Activated CD8-positive, alpha-beta memory T cell treated with anti-CD3 and anti-CD28 coated beads, Interleukin-2, amount 50 U/mL, for 48 hours (primary cell): ENCODE data around the gene RIPOR2.
"Not testable (repeated sequence)": the region's sequence is repeated elsewhere in the genome, so short reads cannot be mapped to it uniquely, and the experiment has no call there.

Experiments
- DNase-seq: peaks from one replicate; pipeline ENCODE4 v3.0.0-alpha.2; 2020

Gene RIPOR2

DNA sequence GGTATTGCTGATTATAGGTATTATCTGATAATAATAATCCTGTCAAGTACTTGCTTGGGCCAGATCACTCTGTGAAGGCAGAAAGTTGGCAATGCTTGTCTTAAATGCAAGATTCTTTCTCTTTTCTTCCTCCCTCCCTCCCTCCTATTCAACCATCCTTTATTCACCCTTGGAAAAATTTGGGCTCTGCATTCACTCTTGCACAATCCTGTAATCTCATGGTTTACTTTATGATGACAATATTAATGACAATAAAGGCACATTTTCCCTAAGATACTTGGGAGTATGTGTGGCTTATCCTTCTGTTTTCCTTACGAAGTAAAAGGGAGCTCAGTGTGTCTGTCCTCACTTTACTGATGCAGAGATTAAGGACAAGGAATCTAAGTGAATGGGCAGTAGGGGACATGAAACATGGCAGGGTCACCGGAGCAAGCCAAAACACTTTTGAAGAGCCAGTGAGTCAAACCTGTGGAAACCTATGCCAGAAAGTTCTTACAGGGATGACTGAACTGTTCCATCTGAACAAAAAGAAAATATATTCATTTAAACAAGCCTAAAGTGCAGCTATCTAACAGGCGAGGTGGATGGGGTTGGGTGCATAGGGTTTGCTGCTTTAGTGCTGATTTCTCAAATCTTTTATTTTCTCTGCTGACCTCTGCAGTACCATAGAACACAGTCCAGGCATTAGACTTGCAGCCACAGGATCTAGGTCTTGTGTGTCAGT lies 14.6 kb upstream of the RIPOR2 start:
- DNase-seq = no peak

DNA sequence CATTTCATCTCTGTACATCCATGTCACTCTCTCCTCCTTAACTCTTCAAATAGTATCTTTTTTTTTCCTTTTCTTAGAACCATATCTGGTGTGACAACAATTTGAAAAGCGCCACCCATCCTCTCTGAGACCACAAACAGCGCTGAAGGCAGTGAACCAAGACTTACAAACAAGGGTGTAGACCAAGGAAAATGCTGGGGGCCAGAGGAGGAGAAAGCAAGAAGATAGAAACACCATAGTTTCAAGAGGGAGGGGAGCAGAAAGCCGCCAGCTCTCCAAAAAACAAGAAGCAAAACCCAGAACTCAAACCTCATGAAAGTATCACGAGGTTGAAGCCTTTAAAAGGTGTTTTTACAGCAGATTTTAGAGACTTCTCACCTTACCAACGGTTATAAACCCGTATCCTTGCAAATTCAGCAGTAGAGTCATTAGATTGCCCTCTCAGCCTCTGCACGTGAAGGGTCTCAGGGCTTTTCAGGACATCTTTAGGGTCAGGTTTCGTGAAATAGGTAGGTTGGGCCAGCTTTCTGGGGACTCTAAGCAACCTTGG lies 13.3 kb upstream of the RIPOR2 start:
- no peak for DNase-seq

DNA sequence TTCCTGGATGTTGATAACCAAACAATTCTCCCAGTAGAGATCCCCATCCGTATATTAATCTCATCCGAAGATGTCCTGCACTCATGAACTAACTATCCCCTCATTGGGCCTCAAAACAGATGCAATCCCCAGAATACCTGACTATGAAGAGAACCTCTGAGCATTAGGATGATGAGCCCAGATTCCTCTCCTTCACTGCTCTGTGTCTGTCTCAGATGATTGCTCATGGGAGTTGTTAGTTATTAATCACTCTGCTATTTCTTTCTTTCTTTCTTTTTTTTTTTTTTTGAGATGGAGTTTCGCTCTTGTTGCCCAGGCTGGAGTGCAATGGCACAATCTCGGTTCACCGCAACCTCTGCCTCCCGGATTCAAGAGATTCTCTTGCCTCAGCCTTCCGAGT lies 12.5 kb upstream of the RIPOR2 start:
- not testable (repeated sequence) for DNase-seq

DNA sequence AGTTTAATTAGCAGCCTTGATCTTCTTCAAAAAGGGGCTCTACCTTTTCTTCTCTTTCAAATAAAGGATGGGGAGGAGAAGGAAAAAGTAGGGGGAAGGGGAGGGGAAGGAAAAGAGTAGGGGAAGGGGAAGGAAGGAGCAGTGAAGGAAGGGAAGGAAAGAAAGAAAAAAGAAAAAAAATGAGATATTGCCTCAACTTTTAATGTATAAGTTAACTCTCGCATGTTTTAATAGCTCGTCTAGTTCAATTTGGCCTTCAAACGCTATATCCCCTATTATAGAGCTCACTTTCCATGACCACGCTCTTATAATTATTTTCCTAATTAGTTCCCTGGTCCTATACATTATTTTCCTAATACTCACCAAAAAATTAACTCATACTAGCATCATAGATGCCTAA lies 11.9 kb upstream of the RIPOR2 start:
- DNase-seq = no peak

DNA sequence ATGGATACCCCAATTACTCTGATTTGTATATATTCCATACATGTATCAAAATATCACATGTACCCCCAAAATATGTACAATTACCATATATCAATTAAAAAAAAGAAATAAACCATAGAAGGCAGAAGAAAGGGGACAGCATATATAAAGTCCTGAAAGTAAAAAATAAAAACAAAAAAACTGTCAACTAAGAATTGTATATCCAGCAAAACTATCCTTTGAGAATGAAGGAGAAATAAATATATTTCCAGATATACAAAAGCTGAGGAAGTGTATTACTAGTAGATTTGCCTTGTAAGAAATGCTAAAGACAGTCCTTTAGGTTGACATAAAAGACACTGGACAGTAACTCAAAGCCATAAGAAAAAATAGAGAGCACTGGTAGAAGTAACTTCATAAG lies 9.3 kb upstream of the RIPOR2 start:
- no peak for DNase-seq

DNA sequence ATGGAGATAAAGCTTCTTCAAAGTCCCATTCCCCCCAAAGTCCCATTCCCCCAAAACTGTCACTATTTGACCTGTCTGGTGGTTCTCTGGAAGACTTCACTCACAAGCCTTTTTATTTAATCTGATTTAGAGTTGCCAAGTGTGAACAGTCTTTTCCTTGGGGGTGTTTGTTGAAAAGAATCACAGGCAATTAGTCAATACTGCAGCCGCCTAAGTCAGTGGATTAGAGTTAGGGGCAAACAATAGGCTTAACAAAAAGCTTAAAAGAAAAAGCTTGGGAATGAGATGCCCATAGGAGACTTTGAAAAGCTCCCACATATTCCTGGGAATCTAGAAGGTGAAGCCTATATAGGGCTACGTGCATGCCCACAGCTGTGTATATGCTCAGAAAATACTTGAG lies 8.0 kb upstream of the RIPOR2 start:
- no peak for DNase-seq

DNA sequence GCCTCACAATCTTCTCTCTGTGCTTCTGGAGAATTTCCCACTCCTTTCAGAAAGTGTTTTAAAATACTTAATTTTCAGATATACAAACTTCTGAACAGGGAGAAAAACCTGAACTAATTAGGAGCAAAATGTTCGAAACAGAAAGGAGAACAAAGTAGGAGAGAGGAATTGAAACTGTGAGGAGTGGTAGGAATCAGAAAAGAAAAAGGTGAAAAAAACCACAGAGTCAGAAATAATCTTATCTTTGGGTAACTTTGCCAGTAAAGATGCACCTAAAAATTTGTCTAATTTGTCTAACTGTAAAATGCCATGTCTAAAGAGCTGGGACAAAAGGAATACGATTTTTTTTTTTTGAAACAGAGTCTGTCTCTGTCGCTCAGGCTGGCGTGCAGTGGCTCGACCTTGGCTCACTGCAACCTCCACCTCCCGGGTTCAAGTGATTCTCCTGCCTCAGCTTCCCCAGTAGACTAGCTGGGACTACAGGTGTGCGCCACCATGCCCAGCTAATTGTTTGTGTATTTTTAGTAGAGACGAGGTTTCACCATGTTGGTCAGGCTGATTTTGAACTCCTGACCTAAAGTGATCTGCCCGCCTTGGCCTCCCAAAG lies 4.7 kb upstream of the RIPOR2 start:
- DNase-seq = no peak

DNA sequence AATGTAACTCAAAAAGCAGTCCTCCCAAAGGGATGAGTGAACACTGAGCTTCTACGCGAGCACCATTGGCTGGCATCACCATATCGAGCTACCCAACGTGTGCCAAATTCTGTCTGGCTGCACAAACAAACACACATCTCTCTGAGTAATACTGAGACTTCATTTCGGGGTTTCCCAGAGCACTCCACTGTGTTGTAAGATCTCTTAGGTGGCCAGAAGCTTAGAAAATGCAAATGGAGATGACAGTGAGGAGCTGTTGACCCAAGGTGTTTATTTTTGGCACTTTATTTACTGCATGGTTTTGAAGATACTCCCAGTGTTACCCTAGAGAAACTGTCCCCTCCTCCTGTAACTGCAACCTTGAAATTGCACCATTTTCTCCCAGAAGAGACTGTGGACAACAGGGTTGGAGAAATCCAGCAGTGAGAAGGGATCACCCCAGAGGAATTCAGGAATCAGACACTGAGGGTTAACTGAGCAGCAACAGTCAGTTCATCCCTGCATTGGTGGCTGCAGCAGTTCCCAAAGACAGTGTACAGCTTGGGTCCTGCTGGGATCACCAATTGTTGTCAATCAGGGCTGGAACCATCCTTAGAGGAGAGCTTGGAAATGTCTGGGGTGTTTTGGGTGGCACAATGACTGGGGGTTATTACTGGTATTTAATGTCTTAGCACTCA lies 1.0 kb upstream of the RIPOR2 start:
- no peak for DNase-seq

DNA sequence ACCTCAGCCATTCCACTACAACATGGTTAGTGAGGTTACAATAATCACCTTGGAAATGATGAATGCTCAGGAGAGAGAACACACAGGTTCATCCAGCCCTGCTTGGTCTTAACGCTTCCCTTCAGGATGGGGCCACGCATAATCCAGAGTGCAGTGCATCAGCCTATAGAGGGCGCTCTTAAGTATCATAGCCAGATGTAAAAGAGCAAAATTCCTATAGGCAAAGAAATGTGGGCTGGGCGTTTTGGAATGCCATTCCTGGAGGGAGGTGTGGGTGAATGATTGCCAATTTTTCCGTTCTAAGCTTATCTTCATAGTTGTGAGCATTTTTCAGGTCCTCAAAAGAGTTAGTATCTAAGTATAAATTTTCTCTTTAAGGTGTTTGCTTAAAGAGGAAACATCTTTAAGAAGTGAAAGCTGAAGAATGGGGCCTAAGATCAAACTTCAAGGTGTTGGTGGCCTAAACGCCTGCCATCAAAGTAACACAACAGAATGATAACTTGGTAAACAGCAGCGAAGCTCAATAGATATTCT lies 1.8 kb downstream of the RIPOR2 start:
- DNase-seq = no peak

DNA sequence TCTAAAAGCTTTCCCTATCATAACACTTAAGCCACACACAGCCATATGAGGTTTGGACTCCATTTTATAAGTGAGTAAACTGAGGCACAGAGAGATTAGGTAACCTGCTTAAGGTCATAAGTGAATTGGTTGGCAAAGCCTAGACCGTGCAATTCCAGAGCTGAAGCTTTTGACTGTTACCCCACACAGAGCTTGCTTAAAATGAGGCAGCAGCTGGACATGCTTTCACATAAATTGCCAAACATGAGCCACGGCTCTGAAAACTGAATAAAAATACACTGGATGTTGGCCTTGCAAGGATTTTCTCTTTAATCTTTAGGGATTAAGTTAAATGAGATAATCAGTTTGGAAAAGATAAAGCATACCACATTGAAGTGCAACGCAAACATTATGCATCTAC lies 2.5 kb downstream of the RIPOR2 start:
- no peak for DNase-seq

DNA sequence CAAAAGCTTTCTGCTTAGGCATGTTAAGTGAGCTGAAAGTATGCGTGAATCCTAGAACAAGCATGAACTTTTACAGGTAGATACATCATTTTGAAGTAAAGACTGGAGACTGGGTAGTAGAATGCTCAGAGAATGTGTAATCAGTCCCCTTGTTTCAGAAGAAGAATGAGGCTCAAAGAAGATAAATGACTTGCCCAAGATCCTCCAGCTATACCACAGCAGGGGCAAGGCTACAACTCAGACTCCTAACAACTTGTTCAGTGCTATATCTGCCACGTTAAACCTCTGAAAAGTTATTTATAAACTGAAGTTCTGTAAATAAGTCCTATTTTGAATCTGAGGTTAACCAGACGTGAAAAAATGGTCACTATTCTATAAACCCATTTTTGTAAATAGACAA lies 2.9 kb downstream of the RIPOR2 start:
- DNase-seq = no peak

DNA sequence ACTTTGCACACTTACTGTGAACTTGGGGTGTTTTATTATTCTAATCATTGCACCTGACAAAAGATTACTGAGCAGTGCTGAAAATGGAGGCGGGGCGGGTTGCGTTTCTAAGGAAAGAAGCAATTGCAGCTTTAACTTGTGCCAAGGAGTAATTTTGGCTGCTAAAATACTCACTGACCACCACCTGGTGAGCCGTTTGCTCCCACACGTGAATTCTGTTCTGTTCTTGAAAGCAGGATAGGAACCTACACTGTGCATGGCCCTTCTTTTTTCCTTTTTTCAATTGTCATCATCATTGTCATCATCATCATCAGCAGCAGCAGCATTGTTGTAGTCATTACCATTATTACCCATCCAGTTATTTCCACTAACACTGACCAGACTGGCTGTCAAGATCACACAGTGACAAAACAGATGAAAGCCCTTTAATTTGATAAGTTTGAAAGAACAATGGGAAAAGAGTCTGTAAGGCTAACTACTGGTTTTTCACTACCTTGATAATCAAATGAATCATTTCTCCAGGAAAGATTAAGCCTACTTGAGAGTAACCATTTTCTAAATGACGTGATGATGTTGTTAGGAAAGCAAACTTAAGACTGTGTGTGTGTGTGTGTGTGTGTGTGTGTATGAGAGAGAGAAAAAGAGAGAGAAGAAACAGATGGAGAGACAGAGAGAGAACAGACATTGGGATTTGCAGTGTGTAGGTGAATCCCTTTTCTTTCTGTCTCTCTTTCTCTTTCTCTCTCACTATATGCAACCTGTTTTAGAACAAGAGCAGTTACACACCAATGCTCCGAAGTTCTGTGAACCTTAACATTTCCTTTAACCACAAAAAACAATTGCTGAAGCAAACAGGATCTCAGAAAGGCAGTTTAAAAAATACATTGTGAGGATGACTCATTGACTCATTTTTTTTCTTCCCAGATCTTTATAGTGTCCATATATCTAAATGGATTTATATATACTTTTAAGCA lies 3.8 kb downstream of the RIPOR2 start:
- no peak for DNase-seq

DNA sequence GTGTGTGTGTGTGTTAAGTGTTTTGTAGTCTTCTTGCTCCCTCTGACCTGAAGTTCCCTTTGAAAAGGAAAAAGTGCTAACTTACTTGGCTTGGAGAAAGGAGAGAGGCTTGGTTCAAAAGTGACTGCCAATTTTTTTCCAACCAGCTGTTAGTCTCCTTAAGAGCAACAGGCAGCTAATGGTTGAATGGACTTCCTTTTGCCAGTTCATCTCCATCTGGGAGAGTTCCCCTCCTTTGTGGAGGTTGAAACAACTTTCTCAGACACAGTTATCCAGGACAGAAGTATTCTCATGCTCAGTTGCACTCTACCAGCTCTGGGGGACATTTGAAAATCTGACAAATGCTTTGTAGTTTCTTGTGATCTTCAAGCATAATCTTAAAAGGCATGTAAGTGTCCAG lies 4.5 kb downstream of the RIPOR2 start:
- DNase-seq = no peak

DNA sequence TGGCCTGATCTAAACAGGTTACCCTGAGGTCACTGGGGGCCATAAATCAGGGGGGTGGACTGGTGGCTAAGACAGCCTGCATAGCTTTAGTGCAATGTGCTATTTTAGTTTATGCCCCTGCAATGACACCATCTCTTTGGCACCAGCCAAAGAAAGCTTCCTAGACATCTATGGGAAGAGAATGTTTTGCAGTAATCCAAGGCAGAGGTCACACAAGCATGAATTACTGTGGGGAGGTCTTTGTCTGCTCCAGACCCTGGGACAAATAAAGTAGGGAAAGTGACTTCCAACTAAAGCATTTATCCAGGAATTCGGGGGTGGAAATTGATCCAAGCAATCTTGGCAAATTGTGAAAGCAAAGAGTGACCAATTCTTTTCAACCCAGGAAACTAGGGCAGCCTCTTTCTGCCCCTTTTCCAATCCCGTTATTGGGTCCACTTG lies 5.3 kb downstream of the RIPOR2 start:
- no peak for DNase-seq

DNA sequence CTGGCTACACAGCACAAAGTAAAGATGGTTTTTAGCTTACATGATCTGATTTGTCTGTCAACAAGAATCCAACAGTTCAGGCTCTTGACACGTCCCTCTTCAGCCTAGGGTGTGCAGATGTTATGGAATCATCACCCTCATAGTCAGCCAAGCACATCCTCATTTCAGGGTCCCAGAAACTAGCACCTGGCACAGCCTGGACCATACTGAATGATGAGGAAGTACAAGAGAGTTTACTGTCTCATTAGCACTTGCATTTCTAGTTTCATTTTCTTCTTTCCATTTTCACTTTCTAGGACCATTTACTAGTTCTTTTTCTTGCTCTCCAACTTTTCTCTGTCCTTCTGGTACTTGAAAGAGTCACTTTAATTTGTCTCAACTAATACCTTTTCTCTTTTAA lies 6.5 kb downstream of the RIPOR2 start:
- no peak for DNase-seq

DNA sequence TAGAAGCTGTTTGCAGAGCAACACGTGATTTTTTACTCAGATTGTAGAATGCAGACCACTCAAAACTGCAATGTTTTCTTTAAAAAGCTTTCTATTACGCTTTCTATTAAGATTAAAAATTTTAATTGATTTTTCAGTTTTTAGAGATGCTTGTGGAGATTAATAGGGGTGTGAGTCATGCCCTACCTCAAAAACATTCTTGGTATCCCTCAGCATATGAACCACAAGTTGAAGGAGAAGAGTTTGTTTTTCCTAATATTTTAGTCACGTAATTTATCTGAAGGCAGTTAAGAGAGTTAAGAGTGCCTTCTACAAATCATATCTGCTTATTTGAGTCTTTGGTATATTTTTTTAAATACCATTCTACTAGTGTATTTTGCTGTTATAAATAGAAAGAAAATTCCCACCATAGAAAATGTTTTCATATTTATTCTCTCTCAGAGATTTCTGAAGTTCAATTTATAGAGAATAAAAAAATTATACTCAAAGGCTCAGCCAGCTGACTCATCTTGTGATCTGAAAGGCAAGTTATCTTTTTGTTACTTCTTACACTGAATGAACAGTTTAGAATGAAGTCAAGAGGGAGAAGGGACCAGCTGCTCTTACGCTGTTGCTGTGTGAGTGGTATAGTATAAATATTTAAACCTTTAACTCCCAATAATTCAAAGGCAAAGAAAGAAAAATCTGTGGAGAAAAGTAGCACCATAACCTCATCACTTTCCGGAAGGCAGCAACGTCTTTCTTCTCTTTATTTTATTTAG lies 7.6 kb downstream of the RIPOR2 start:
- no peak for DNase-seq

DNA sequence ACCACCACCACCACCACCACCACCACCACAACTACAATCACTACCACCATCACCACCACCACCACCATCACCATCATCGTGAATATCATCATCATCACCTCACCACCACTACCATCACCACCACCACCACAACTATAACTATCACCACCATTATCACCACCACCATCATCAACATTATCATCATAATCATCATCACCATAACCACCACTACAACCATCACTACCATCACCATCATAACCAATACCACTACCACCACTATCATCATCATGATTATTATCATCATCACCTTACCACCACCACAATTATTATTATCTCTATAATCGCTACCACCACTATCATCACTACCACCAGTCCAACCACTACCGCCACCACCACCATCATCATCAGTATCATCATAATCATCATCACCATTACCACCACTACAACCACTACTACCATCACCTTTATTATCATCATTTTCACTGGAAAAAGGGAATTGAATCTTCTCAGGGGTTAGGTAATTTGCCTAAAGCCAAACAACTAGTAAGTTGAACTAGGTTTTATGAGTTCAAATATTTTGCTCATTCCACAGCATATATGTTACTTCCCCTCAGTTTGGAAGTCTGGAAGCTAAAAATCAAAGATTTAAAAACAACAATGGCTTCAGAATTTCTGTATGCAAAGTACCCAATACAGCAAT lies 8.3 kb downstream of the RIPOR2 start:
- no peak for DNase-seq

DNA sequence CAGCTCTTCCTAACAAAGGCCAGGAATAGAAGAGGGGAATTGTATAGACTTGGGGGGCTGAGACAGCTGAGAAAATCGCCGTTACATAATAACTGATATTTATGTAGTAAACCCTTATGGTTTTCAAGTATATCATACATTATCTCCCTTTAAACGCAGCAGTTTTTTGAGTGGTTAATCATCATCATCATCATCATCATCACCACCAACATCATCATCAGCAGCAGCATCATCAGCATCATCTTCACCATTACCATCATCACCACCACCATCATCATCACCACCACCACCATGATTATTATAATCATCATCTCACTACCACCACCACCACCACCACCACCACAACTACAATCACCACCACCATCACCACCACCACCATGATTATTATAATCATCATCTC lies 9.1 kb downstream of the RIPOR2 start:
- not testable (repeated sequence) for DNase-seq

DNA sequence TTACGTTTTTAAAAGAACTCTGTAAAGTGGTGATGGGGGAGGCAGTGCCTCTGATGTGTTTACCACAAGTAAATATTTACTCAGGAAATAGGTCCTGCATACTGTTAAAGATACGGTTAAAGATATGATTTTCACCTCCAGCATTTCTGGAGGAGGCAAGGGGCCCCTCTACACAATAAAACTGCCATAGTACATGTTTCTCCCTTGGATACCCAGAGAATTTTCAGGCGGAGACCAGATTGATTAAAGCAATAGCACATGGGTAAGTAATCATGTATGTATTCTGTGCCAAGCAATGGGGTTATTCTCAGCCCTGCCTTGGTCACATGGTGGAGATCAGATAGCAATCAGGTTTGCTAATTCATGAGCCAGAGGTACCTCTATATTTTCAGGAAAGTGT lies 9.6 kb downstream of the RIPOR2 start:
- no peak for DNase-seq

DNA sequence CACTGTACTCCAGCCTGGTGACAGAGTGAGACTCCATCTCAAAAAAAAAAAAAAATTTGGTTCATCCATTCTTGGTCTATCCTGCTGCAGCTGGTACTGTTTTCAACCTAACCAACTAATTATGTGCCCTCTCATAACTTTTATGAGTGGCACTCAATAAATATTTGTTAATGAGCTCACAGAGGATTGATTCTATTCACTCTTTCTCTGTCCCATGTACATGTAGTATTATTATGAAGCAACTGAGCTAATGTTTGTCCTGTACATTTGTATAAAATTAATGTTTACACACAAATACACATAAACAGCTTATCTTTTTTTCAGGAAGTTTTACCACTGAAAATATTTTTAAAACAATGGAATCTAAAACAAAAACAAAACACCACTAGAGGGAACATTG lies 10.1 kb downstream of the RIPOR2 start:
- DNase-seq = no peak
